Skin epidermis (tissue), 12 donors: ENCODE data around the gene SLC15A5.

Experiments
- H3K27ac ChIP-seq, 21 experiments: fragments of 200-600 bp; sonication (generic) in 11 of 21; one replicate each; pipeline ENCODE4 v1.5.0; 2020; ENCODE audit warnings: mild to moderate bottlenecking in 3 of 21, inconsistent platforms in 2 of 21, moderate library complexity in 2 of 21
- H3K4me3 ChIP-seq, 7 experiments: fragments of 200-600 bp; sonication (generic) in 2 of 7; one replicate each; pipeline ENCODE4 v1.5.0; 2020; ENCODE audit warnings: inconsistent platforms in 2 of 7, mild to moderate bottlenecking in 2 of 7, moderate library complexity in 1 of 7

The SLC15A5 gene

DNA sequence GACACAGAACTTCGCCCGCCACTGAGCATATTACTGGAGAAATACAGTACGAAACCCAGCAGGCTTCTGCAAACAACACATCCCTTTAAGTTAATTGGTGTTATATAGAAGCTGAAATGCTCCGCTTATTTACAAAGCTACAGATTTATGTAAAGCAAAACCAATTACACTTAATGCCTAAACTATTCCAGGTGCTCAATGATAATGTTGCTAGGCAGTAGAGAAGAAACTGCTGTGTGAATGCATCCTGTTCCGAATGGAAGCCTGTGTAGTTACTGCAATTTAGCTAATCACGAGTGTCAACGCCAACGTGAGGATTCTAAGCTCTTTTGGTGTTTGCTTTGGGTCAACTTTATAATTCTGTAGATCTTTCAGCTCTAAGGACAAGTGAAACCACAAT is 89.8 kb downstream of the SLC15A5 start:
- no peak overlapping the region for H3K4me3 ChIP-seq

DNA sequence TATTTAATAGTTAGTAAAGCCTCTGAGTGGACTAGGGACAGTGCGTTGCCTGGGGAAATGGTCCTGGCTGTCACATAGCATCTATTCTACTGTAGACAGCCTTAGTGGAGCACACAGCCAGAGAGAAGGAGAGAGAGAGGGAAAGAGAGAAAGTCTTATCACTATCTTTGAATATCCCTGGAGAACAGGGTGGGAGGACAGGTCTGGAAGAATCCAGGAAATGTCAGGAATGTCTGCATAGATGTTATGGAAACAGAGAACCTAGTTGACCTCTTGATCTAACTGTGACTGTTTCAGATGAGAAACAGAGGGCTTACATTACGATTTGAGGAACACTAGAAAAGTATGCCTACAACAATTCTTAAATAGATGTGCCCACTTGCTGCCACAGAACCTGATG is 92.8 kb downstream of the SLC15A5 start:
- H3K4me3 ChIP-seq: no peak overlapping the region
- H3K27ac ChIP-seq: no peak overlapping the region

More for the DNA sequence above, 89.8 kb downstream of the SLC15A5 start:
- no peak overlapping the region for H3K27ac ChIP-seq

DNA sequence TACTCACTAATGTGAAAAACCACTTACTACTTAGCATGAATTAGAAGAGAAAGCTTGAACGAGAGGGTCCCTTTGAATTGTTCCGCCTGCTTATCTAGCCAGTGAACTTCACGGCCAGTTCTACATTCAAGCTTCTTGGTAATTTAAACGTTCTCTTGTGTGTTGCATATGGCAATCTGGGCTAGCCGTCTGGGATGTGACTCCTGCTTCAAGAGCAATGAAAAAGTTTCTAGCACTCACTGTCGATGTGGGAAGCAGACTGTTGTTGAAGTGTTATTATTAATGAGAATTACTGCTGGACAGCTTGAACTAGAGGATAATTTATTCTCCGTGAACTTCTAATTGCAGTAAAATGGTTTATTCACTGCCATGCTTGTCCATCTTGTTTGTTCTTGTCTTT is 93.9 kb downstream of the SLC15A5 start:
- Histone ChIP-seq H3K27ac (no peak overlapping the region), H3K4me3 (no peak overlapping the region)

DNA sequence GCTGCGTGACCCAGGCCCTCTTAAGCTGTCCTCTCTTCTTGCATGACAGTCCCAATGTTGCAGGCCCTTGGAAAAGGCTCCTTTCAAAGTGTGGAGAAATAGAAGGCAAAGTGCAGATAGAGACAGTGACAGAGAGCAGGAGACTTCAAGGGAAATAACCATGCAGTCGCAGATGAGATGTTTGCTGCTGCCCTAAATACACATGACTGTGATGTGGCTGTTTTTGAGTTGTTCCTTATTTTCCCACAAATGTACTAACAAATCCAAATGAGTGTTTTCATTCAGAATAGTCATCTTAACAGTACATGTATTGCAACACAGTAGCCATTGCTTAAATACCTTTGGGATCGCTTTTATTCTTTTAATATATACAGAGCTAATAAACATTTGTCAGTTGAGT is 101.6 kb downstream of the SLC15A5 start:
- Histone ChIP-seq H3K27ac (no peak overlapping the region), H3K4me3 (no peak overlapping the region)

DNA sequence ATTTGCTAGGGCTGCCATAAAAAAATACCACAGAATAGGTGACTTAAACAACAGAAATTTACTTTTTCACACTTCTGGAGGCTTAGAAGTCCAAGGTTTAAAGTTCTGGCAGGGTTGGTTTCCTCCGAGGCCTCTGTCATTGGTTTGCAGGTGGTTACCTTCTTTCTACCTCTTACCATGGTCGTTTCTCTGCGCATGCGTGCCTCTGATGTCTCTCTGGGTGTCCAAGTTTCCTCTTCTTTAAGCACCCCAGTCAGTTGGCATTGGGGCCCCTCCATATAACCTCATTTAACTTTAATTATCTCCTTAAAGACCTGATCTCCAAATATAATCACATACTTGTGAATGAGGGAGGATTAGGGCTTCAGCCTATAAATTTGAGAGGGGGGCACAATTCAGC is 103.2 kb downstream of the SLC15A5 start:
- Histone ChIP-seq H3K4me3 (no peak overlapping the region), H3K27ac (no peak overlapping the region)

DNA sequence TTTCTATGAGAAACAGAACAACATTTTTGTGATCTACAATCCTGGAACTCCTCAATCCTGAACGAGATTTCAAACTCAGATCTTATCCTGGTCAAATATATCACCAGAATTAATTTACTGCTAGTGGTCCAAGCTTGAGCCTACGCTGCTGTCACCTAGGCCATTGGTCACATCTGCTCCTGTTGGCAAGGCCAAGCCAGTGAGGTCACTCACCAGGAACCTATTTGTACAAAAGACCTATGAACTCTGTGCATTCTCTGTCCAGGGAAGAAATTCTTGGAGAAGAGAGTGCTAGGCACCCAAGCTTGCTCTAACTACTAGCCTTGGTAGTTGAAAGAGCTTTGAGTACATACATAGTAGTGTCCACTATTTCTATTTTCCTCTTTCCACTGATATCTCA is 106.1 kb downstream of the SLC15A5 start:
- Histone ChIP-seq H3K27ac (no peak overlapping the region), H3K4me3 (no peak overlapping the region)

DNA sequence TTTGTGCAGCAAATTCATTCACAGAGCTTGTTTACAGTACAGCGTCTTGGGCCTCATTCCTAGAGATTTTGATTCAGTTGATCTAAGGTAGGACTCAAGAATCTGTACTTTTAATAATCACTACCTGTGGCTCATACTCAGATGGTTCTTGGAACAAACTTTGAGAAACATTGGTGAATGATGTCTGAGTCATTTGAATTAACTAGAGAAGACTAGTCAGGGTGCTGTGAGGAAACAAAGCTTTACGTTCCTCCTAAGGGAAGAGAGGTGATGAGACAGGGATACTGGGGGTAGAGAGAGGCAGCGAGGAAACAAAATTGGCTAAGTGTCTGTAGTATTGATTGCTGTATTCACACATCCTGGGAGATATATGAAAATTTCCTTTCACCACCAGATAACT is 109.4 kb downstream of the SLC15A5 start:
- no peak overlapping the region for H3K4me3 ChIP-seq
- no peak overlapping the region for H3K27ac ChIP-seq

DNA sequence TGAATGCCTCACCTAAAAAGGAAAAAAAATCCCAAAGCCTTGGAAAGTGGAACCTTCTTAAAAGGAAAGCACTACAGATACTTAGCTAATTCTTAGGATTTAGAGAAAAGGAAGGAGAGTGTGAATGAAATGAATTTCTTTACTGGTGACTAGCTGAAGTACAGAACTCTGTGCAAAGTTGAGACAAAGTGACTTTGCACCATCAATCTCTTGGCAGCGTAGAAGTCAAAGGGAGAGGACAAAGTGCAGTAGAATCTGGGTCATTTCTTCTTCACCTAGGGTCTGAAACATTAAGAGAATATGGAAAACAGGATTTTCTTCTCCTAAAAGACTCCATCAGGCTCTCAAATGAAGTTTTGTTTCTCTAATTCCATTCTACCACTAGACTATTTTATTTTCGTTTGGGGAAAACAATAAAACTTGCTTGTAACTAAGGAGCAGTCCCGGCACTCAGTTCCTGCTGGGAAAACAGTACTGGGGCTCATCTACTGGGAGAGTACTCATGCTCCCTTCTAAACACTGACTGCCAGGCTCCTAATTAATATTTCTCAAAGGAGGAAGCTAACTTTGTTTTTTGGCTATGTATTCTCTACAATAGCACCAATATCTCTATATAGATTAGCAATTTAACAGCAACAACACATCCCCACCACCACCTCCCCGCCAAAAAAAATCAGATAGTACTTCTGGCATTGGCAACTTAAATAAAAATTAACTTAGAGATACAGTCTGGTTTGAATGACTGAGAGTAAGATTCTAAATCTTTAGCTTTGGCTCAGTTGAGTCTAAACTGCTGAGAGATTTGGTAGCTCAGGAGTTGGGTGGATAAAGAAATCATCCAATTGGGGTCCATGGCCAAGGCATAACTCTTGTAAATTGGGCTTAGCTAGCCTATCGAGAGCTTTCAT is 110.7 kb downstream of the SLC15A5 start:
- H3K4me3 ChIP-seq: no peak overlapping the region
- no peak overlapping the region for H3K27ac ChIP-seq

DNA sequence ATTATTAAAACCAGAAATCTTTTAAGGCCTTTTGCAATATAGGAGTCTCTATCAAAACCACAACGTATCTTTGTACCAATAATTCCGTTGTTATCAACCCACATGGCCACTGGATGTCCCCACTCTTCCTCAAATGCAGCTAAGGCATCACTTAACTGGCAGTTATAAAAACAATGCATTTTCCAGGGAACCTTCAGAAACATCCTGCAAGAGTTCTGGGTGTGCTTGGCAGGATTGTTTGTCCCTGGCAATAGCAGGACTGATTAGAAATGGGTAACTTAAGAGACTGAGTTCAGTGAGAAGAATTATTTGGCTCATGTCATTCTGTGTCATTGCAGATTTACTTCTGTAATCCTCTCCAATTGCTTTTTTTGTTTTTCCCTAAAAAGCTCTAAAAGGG is 112.0 kb downstream of the SLC15A5 start:
- no peak overlapping the region for H3K27ac ChIP-seq
- no peak overlapping the region for H3K4me3 ChIP-seq

DNA sequence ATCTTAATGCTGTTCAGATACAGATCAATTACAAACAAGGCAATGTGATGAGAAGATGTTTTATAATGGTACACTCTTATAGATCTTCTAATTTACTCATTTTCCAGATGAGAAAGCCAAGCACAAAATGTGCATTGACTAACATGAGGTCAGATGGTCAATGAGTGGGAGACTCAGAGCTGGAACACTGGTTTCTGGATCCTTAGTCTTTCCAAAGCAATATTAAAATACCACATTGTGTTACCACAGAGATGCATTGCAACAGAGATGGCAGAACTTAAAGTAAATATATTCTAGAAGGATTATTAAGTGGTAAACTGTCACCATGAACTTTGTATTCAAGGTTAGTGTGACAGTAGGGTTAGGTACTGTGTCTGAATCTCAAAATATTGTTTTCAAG is 113.6 kb downstream of the SLC15A5 start:
- H3K27ac ChIP-seq: no peak overlapping the region
- H3K4me3 ChIP-seq: no peak overlapping the region

DNA sequence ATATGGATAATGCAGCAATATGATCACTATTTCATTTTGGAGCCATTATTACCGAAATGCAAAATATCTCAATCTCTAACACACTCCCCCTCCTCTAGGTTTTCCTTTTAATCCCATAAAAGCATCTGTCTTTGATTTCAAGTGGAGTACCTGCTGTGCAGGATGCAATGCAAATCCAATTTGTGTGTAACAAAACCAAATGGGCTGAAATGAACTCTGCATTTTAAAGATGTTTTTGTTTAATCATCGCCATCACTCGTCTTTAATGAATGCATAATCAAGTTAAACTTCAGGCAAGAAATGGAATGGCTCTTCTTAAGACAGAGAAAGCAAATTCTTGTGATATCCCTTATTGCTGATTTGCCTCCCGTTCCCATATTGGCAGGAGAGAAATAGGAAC is 114.3 kb downstream of the SLC15A5 start:
- no peak overlapping the region for H3K4me3 ChIP-seq
- H3K27ac ChIP-seq: no peak overlapping the region

DNA sequence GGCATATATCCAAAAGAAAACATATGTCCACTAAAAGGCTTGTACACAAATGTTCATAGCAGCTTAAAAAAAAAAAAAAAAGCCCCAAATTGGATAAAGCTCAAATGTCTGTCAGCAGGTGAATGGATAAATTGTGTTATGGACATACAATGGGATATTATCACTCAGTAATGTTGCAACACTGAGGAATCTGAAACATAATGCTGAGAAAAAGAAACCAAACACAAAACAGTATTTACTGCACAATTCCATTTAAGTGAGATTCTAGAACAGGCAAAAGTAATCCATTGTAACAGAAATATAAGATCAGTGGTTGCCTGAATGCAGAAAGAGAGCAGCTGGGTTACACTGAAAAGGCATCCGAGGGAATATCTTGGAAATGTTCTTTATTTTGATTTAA is 117.9 kb downstream of the SLC15A5 start:
- H3K27ac ChIP-seq: no peak overlapping the region
- H3K4me3 ChIP-seq: no peak overlapping the region

DNA sequence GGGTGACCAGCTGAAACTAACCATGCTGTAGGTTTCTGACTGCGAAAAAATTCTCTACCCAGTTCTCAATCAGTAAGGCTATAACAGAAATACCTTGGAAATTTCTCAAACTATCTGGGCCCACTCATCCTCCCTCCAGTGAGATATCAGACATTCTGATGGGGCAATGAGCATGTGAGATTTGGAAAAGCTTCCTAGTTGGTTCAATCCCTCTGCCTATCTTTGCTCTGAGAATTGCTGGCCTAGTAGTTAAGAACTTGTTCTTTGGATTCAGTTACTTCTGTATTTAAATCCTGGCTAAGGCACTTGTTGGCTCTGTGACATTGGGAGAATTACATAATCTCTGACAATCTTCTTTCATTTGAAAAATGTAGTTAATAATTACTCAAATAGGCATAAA is 119.4 kb downstream of the SLC15A5 start:
- no peak overlapping the region for H3K27ac ChIP-seq
- no peak overlapping the region for H3K4me3 ChIP-seq

DNA sequence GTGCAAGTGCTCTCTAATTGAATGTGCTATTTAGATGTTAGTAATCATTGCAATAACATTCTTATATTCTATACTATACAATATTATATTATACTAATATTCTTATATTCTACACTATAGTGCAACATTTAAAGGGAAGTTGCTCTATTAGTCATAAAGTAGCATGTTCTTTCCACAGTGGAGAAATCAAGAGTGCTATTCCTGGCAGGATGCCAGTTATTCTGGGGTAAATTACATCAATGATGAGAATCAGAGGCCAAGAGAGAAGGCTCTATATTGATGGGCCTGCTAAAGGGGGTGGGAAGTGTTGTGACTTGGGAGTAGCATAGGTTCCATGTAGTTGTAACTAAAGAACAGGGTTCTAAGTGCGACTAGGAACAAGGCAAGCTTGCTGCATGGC is 121.5 kb downstream of the SLC15A5 start:
- Histone ChIP-seq H3K4me3 (no peak overlapping the region), H3K27ac (no peak overlapping the region)

DNA sequence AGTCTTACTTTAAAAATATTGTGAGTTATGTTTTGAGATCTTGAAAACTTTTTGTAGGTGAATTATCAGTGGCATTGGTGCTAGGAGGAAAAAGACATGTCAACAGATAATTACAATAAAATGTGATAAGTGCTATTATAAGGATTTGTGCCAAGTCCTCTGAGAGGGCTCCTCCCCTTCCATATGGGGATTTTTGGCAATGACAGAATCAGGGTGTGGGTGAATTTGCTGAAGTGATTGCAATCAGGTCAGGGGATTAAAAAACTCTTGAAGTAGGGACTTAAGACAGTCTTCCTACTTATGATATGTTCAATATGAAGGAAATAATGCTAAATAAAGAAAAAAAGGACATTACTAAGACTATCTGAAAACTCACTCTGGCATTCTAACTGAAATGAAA is 122.5 kb downstream of the SLC15A5 start:
- H3K27ac ChIP-seq: no peak overlapping the region
- H3K4me3 ChIP-seq: no peak overlapping the region

DNA sequence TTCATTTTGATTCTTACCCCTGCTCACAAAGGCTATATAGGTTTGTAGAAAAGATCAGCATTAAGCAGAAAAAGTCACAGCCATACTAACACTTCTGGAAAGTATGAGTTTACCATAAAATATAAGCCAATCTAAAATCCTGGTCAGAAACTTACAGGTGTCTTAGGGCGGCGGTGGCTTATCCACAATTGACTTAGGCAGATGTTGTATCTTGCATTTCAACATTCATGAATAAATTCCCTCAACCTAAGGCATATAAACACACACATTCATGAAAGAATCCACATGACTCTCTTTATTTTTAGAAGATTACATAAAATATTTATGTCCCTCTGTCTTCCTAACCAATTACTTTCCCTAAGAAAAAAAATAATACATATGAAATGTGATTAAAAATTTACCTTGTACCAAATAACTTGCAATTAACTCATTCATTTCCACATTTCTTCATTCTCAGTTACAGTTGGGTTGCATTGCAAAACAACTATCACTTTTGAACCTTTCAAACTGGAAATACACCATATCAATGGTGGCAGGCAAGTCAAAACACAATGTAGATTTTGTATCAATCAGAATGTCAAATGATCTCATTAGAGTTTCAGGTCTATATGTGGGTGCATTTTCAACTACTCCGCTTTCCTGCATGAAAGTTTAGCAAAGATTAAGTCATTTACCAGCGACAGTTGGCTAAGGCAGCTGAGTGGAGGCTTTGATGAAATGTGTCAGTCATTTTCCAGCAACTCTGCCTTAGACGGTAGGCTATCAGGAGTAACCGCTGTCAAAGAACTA is 124.4 kb downstream of the SLC15A5 start:
- H3K4me3 ChIP-seq: no peak overlapping the region
- no peak overlapping the region for H3K27ac ChIP-seq

DNA sequence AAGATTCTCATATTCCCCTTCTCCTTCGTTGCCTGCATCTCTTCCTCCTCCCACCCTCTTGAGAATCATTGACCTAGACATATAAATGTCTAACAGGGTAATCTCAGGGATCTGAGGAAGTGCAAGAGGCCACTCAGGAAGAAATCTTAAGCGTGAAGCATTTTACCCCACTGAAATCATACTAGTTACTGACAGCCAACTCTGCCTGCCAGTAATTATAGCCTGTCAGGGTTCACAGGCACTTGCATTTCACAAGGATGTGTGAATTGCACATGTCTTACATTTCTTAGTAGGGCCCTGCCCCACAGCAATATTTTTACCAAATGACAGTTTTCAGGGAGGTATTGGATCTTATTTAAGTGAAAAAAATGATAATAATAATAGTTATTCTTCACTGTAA is 127.2 kb downstream of the SLC15A5 start:
- Histone ChIP-seq H3K27ac (no peak overlapping the region), H3K4me3 (no peak overlapping the region)

DNA sequence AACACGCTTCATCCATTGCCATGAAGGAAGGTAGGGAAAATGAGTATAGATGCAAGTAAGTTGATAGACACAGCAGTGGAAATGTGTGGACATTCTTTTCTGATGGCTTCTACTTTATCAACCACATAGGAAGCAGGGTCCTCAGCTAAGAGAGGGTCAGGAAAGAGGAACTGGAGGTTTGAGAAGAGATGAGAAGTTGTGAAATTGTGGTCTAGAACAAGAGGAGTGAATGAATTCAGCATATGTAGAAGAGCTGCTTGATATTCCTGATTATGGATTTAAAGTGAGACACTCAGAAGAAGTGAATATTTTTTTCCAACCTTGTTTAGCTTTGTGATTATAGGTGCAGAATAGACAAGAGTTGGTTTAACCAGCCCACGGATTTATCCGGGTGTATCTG is 128.5 kb downstream of the SLC15A5 start:
- H3K4me3 ChIP-seq: no peak overlapping the region
- no peak overlapping the region for H3K27ac ChIP-seq
